SH-SY5Y (cell line): Measurements from ENCODE around the gene CHTF18.

Experiments used
- GATA2 ChIP-seq: IDR thresholded peaks from 2 replicates; pipeline ENCODE4 v1.6.1; 2011; ENCODE audit warnings: mild to moderate bottlenecking, low read depth, low read length
- GATA3 ChIP-seq: IDR thresholded peaks from 2 replicates; pipeline ENCODE4 v1.6.1; 2011; ENCODE audit warnings: low read depth, mild to moderate bottlenecking, low read length, moderate library complexity

- TF ChIP-seq GATA3: no peak
- TF ChIP-seq GATA2: no peak
Measured at GRCh38 chr16:747978-748746, 40.3 kb upstream of the CHTF18 start.
